ENCODE results near the gene NECTIN1.

NECTIN1 gene

GRCh38 chr11:119668676-119669075 is 60.3 kb downstream of the NECTIN1 start:
- no peak for DNase-seq

GRCh38 chr11:119666463-119667131 is 62.4 kb downstream of the NECTIN1 start:
- peak; percentile 49 for DNase-seq

- DNase-seq = no peak
These were observed 62.9 kb downstream of the NECTIN1 start for GRCh38 chr11:119666061-119666460.

GRCh38 chr11:119664701-119665420 is 64.1 kb downstream of the NECTIN1 start:
- DNase-seq = no peak

GRCh38 chr11:119664063-119664572 is 64.9 kb downstream of the NECTIN1 start:
- no peak for DNase-seq

- DNase-seq = no peak
These were observed 65.7 kb downstream of the NECTIN1 start for GRCh38 chr11:119663279-119663678.

- DNase-seq = no peak
These were observed 67.8 kb downstream of the NECTIN1 start for GRCh38 chr11:119661226-119661625.

GRCh38 chr11:119659971-119660723 is 68.9 kb downstream of the NECTIN1 start:
- no peak for DNase-seq

- DNase-seq = no peak
These were observed 75.9 kb downstream of the NECTIN1 start for GRCh38 chr11:119652907-119653659.

GRCh38 chr11:119651802-119652584 is 77.0 kb downstream of the NECTIN1 start:
- no peak for DNase-seq

GRCh38 chr11:119650251-119650650 is 78.7 kb downstream of the NECTIN1 start:
- no peak for DNase-seq

- DNase-seq = no peak
These were observed 81.7 kb downstream of the NECTIN1 start for GRCh38 chr11:119647254-119647653.

- no peak for DNase-seq
These were observed 84.0 kb downstream of the NECTIN1 start for GRCh38 chr11:119645018-119645417.

- DNase-seq = no peak
These were observed 84.5 kb downstream of the NECTIN1 start for GRCh38 chr11:119644502-119644901.

GRCh38 chr11:119643876-119644225 is 85.1 kb downstream of the NECTIN1 start:
- no peak for DNase-seq

- no peak for DNase-seq
These were observed 85.7 kb downstream of the NECTIN1 start for GRCh38 chr11:119643212-119643875.

- DNase-seq = no peak
These were observed 86.8 kb downstream of the NECTIN1 start for GRCh38 chr11:119641983-119642745.

GRCh38 chr11:119640541-119640940 is 88.5 kb downstream of the NECTIN1 start:
- DNase-seq = no peak

GRCh38 chr11:119639642-119640205 is 89.3 kb downstream of the NECTIN1 start:
- DNase-seq = no peak

GRCh38 chr11:119638851-119639250 is 90.1 kb downstream of the NECTIN1 start:
- no peak for DNase-seq
